AG10803 (cell line): ENCODE measurements around the gene VEPH1.

Experiments used
- DNase-seq: peaks from one replicate; pipeline ENCODE4 v3.0.0; 2010; ENCODE audit warnings: low read depth
- H3K4me3 ChIP-seq: 2 replicates; pipeline ENCODE4 v1.5.1; 2011; ENCODE audit warnings: mild to moderate bottlenecking, low read length, control low read depth
- TF ChIP-seq, protein P1 (sequence below): conservative IDR thresholded peaks from 2 replicates; pipeline ENCODE4 v1.5.1; 2011; ENCODE audit warnings: mild to moderate bottlenecking, low read length, control low read depth, inconsistent platforms

VEPH1 gene

DNA sequence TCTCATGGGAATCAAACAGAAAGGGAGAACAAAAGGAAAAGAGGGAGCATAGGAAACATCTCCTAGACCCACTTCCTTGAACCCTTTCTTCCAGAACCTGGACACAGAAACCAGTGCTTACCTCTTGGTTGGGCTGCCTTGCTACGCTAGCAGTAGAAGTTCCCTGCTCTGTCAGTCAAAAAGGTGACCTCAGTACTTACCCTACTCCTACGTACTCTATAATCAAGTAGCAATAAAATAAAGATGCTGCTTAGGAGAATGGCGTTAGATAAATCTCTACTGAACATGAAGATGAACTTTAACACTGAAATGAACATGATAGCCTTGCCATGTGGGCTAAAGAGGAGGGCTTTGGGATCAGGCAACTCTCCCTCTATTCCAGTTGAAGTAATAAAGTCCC, 7.4 kb downstream of the VEPH1 start:
- DNase-seq = no peak
- TF ChIP-seq, protein P1, sequence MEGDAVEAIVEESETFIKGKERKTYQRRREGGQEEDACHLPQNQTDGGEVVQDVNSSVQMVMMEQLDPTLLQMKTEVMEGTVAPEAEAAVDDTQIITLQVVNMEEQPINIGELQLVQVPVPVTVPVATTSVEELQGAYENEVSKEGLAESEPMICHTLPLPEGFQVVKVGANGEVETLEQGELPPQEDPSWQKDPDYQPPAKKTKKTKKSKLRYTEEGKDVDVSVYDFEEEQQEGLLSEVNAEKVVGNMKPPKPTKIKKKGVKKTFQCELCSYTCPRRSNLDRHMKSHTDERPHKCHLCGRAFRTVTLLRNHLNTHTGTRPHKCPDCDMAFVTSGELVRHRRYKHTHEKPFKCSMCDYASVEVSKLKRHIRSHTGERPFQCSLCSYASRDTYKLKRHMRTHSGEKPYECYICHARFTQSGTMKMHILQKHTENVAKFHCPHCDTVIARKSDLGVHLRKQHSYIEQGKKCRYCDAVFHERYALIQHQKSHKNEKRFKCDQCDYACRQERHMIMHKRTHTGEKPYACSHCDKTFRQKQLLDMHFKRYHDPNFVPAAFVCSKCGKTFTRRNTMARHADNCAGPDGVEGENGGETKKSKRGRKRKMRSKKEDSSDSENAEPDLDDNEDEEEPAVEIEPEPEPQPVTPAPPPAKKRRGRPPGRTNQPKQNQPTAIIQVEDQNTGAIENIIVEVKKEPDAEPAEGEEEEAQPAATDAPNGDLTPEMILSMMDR = no peak

GRCh38 chr3:157494581-157495281, 8.5 kb downstream of the VEPH1 start:
- TF ChIP-seq, protein P1 = no peak
- DNase-seq = no peak
- H3K4me3 ChIP-seq = no peak overlapping the region

More for the DNA sequence above, 7.4 kb downstream of the VEPH1 start:
- no peak overlapping the region for H3K4me3 ChIP-seq

- TF ChIP-seq, protein P1 = peak; percentile 81
- no peak overlapping the region for H3K4me3 ChIP-seq
- DNase-seq = peak; percentile 78
Measured at GRCh38 chr3:157493627-157494550, 9.3 kb downstream of the VEPH1 start.

GRCh38 chr3:157491136-157491535, 12.1 kb downstream of the VEPH1 start:
- no peak overlapping the region for H3K4me3 ChIP-seq
- TF ChIP-seq, protein P1 = no peak
- DNase-seq = no peak

- H3K4me3 ChIP-seq = no peak overlapping the region
- DNase-seq = no peak
- TF ChIP-seq, protein P1 = no peak
Measured at GRCh38 chr3:157488144-157488543, 15.1 kb downstream of the VEPH1 start.

DNA sequence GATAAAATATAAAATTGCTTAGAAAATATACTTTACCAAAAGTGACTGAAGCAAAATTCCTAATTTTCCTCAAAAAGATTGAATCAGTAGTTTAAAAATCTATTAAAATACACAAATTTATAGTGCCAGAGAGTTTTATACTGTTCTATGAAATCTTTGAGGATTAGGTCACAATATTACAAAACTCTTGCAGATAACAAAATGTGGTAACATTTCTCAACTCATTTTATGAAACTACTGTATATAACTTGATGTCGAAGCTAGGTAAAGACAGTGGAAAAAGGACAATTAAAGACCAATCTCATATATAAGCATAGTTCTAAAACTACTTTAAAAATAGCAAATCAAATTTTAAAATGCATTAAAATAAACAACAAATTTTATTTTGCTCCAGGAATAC, 15.9 kb downstream of the VEPH1 start:
- H3K4me3 ChIP-seq = no peak overlapping the region
- no peak for DNase-seq
- TF ChIP-seq, protein P1 = no peak
